ENCODE results near the gene STX2.

GRCh38 chr12:130745921-130746320 is 93.1 kb downstream of the STX2 start:
- TF ChIP-seq CTCF (IDR thresholded peaks at IDR 0.05; ENCODE audit: insufficient read depth, low read length, poor library complexity, severe bottlenecking) (no peak), EZH2phosphoT487 (conservative IDR thresholded peaks at IDR 0.05; ENCODE audit: low read length) (no peak)

Measured in SU-DHL-6 (cell line).